Erythroblast (primary cell): ENCODE data around the gene KRTAP22-2.

Experiments
- DNase-seq, 2 experiments: peaks; one replicate each; lab custom pipeline; 2025; lab: John Stamatoyannopoulos, UW
- GATA1 ChIP-seq: IDR thresholded peaks from 2 replicates; pipeline ENCODE4 v1.6.1; 2011; ENCODE audit warnings: low read depth, mild to moderate bottlenecking, control low read depth, low read length, moderate library complexity
- POLR2A ChIP-seq: IDR thresholded peaks from 2 replicates; pipeline ENCODE4 v1.6.1; 2011; ENCODE audit warnings: mild to moderate bottlenecking, low read length

The KRTAP22-2 gene

GRCh38 chr21:30590297-30590696 is at the start of gene KRTAP22-2:
TSS of gene KRTAP22-2 (minus strand) at chr21:30590397.
- no peak for DNase-seq
- TF ChIP-seq POLR2A (no peak), GATA1 (no peak)

GRCh38 chr21:30638686-30639085 is 48.5 kb upstream of the KRTAP22-2 start:
- no peak for DNase-seq
- TF ChIP-seq POLR2A, result no peak

GRCh38 chr21:30634906-30635305 is 44.7 kb upstream of the KRTAP22-2 start, which contains the start of gene KRTAP20-2:
TSS of gene KRTAP20-2 (plus strand) at chr21:30635206. CDS start at chr21:30635264, 58 bp downstream.
- no peak for TF ChIP-seq POLR2A
- TF ChIP-seq GATA1, result no peak

GRCh38 chr21:30629200-30629599 is 39.0 kb upstream of the KRTAP22-2 start:
- DNase-seq, result no peak
- TF ChIP-seq POLR2A (no peak), GATA1 (no peak)

More at GRCh38 chr21:30634906-30635305, 44.7 kb upstream of the KRTAP22-2 start, which contains the start of gene KRTAP20-2:
- no peak for DNase-seq

- no peak for DNase-seq
- no peak for TF ChIP-seq POLR2A
- TF ChIP-seq GATA1, result no peak
Observed at GRCh38 chr21:30628109-30628508, 37.9 kb upstream of the KRTAP22-2 start.

- TF ChIP-seq GATA1 (no peak), POLR2A (no peak)
Observed at GRCh38 chr21:30625449-30626165, 35.4 kb upstream of the KRTAP22-2 start.

GRCh38 chr21:30623362-30623761 is 33.2 kb upstream of the KRTAP22-2 start:
- TF ChIP-seq POLR2A (no peak), GATA1 (no peak)
- DNase-seq, result no peak

More at GRCh38 chr21:30625449-30626165, 35.4 kb upstream of the KRTAP22-2 start:
- no peak for DNase-seq

- DNase-seq, result no peak
- no peak for TF ChIP-seq POLR2A
- TF ChIP-seq GATA1, result no peak
Observed at GRCh38 chr21:30620522-30620921, 30.3 kb upstream of the KRTAP22-2 start, which contains the start of gene KRTAP20-4. TSS of gene KRTAP20-4 (plus strand) at chr21:30620627.

GRCh38 chr21:30620080-30620479 is 29.9 kb upstream of the KRTAP22-2 start:
- TF ChIP-seq POLR2A (no peak), GATA1 (no peak)
- DNase-seq, result no peak

GRCh38 chr21:30616125-30616524 is 25.9 kb upstream of the KRTAP22-2 start, which contains the start of gene KRTAP20-1:
TSS of gene KRTAP20-1 (plus strand) at chr21:30616425. CDS start at chr21:30616455, 30 bp downstream.
- DNase-seq, result no peak
- TF ChIP-seq POLR2A (no peak), GATA1 (no peak)

- DNase-seq, result no peak
- TF ChIP-seq POLR2A (no peak), GATA1 (no peak)
Observed at GRCh38 chr21:30615199-30615598, 25.0 kb upstream of the KRTAP22-2 start.

GRCh38 chr21:30613836-30614235 is 23.6 kb upstream of the KRTAP22-2 start, which contains the start of gene KRTAP6-1:
TSS of gene KRTAP6-1 (minus strand) at chr21:30613930. CDS start at chr21:30613904, 26 bp downstream.
- DNase-seq, result no peak
- TF ChIP-seq GATA1 (no peak), POLR2A (no peak)

- DNase-seq, result no peak
- TF ChIP-seq POLR2A, result no peak
- no peak for TF ChIP-seq GATA1
Observed at GRCh38 chr21:30612132-30612531, 21.9 kb upstream of the KRTAP22-2 start.

- no peak for TF ChIP-seq GATA1
Observed at GRCh38 chr21:30605968-30606367, 15.8 kb upstream of the KRTAP22-2 start.

More at GRCh38 chr21:30605968-30606367, 15.8 kb upstream of the KRTAP22-2 start:
- DNase-seq, result no peak
